ENCODE measurements around the gene SH2D3C.
"Not testable (repeated sequence)": the region's sequence is repeated elsewhere in the genome, so short reads cannot be mapped to it uniquely, and the experiment has no call there.

The SH2D3C gene

DNA sequence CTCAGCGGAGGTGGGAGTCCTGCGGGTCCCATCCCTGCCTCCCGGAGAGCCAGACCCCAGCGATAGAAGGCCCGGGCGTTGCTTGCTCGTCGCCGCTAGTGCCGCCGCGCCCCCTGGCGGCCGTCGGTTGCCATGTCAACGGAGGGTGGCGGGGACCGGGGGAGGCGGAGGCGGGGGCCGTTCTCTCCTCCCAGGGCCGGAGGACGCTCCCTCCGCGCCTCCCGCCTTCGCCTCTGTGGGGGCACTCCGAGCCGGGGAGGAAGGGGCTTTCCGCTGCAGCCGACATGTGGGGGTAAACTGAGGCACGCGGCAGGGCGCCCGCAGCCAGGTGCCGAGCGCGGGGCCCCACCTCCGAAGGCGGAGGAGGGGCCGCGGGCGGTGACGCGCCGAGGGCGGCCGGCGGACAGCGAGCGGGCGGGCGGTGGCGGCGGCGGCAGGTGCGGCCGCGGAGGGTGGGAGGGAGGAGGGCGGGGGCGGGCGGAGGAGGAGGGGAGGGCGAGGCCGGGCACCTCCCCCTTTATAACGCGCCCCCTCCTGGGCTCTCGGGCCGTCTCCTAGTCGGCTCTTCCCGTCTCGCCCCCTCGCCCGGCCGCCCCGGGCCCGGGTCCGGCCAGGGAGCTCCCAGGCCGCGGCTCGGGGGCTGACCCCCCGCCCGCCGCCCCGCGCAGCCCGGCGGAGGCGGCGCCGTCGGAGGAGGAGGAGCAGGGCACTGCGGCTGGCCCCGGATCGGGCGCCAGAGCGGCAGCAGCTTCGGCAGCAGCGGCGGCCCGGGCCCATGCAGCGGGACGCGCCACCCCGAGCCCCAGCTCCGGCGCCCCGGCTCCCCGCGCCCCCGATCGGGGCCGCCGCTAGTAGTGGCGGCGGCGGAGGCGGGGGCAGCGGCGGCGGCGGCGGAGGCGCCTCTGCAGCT lies 6.8 kb upstream of the SH2D3C start:
- DNase-seq, result peak; percentile 92

DNA sequence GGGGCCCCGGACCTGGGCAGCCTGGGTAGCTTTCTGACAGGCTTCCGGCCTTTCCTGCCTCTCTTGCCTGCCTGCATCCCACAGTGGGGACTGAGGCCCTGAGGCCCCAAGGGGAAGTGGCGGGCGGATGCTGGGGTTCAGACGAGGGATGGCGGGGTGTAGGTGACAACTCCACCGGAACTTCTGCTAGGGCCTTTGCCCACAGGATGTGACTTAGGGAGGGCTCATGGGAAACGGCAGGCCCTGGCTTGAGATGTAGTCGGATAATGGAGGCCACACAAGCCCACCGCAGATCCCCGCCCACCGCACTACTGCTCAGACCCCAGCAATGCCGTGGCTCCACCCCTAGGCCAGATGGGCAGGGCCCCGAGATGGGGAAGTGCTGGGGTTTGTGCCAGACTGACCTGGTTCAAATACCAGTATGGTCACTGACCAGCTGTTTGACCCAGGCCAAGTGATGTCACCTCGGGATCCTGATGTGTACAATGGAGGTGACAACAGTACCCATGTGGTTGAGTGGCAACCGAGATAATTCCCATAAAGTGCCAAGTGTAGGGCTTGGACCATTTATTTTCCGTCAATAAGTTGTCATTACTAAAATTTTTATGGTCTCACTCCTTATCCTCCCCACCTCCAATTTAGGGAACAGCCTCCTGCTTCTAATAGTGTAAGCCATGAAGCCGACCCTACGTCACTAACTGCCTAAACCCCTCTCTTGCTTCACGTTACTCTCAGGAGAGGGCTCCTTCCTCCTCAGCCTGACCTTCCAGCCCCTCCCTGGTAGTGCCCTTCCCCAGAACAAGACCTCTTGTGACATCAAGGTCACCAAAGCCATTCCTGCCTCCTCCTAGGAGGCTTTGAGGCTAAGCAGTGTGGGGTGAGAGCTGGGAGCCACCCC lies 4.9 kb upstream of the SH2D3C start:
- DNase-seq, result peak; percentile 93

DNA sequence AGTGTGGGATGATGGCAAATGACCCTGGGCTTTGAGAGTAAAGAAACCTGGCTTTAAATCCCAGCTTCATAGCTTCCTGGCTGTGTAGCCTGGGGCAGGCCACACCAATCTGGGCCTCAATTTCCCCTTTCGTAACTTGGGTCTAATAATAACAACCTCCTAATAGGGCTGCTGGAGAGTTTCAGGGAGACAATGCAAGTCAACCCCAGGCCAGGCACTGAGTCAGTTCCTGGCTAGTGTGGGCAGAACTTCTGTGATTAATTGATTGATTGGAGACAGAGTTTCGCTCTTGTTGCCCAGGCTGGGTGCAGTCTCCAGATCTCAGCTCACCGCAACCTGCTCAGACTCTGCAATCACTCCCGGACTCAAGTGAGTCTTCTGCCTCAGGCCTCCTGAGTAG lies 3.3 kb upstream of the SH2D3C start:
- no peak for DNase-seq

DNA sequence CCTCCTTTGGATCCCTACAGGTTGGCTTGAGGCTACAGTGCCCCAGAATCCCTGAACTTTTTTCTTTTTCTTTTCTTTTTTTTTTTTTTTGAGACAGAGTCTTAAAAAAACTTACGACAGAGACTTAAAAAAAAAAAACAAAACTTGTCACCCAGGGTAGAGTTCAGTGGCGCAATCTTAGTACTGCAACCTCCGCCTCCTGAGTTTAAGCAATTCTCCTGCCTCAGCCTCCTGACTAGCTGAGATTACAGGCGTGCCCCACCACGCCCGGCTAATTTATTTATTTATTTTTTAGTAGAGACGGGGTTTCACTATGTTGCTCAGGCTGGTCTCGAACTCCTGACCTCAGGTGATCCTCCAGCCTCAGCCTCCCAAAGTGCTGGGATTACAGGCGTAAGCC lies 2.4 kb upstream of the SH2D3C start:
- DNase-seq, result not testable (repeated sequence)

DNA sequence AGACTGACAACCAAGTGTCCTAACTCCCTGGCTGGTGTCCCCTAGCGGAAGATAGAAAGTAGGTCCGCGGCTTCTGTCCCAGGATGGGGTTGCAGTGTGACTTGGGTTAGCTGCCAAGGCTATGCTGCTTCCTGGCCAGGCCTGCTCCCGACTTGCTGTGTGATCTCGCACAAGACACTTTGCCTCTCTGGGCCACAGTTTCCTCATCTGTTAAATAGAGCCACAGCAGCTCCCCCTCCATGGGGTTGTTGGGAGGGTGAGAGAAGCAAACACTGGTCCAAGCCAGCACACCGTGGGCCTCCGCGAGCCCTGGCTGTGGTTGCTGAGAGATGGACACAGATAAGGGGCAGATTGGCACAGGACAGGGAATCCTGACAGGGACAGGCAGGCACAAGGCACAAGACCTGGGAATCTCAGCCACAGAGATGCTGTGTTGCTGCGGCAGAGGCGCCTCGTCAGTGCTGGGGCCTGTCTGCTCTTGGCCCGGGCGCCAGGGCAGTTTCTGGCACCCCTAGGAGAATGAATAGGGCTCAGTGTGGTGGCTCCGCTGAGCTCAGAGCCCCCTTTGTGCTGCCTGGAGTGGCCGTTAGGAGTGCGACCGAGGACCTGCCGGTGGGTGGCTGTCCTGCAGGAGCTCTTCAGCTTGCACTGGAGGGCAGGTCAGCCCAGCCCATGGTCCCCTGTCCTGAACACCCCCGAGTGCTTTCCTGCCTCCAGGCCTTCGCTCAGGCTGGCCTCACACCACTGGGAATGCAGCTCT lies 1.8 kb upstream of the SH2D3C start:
- no peak for DNase-seq

DNA sequence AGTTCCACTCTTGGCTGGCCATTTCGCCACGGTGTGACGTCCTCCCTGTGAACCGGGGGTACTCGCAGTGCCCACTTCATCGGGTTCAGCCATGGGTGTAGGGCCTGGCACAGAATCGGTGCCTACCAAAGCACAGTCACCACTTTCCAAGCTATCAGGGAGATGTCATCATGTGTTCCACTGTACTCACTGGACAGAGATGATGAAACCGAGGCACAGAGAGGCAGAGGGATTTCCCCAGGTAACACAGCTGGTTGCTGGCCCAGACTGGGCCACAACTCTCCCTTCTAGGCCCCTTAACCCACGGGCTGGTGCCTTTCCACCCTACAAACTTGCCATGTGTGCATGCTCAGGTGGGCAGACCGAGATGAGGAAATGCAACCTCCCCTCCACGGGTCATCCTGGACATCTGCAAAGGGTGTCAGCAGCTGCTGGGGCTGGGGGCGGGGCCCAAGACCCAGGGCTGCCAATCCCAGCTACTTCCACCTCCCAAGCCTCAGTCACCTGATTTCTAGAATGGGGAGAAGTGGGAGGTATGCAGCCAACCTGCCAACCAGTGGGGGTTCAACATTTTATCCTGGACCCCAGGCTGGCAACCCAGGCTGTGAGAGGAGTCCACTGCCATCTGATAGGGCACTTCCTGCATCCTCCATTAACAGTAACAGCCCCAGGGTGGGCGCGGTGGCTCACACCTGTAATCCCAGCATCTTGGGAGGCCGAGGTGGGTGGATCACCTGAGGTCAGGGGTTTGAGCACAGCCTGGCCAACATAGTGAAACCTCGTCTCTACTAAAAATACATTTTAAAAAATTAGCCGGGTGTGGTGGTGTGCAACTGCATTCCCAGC lies 893 bp upstream of the SH2D3C start:
- DNase-seq, result peak; percentile 86

DNA sequence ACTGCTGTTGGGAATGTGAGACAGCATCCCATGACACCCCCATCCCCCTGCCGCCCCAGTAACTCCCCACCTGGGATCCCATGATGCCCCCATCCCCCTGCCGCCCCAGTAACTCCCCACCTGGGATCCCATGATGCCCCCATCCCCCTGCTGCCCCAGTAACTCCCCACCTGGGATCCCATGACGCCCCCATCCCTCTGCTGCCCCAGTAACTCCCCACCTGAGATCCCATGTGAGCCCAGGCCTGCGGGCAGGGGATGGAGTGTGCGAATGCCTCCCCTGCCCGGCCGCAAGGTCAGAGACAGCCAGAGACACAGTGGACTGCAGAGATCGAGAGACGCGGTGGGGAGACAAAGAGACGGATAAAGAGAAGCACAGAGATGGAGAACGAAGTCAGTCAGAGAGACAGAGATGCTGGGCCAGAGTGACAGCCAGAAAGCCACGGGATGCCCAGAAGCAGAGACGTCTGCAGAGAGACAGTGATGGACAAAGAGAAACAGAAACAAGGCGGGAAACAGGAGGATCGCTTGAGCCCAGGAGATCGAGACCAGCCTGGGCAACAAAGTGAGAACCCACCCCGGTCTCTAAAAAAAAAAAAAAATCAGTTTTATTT lies 992 bp downstream of the SH2D3C start:
- DNase-seq, result peak; percentile 44

DNA sequence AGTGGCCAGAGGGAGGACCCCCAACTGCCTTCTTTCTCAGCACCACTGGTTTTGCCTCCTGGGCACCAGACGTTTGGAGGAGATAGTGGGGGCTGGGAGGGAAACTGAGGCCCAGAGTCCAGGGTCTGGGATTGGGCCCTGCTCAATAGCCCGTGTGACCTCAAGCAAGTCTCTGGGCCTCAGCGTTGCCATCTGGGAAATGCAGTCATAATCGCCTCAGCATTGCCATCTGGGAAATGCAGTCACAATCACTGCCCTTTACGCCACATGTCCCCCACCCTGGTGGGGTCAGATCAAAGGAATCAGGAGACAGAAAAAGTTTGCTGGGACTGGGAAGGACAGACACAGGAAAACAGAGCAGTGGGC lies 1.6 kb downstream of the SH2D3C start:
- peak; percentile 64 for DNase-seq

DNA sequence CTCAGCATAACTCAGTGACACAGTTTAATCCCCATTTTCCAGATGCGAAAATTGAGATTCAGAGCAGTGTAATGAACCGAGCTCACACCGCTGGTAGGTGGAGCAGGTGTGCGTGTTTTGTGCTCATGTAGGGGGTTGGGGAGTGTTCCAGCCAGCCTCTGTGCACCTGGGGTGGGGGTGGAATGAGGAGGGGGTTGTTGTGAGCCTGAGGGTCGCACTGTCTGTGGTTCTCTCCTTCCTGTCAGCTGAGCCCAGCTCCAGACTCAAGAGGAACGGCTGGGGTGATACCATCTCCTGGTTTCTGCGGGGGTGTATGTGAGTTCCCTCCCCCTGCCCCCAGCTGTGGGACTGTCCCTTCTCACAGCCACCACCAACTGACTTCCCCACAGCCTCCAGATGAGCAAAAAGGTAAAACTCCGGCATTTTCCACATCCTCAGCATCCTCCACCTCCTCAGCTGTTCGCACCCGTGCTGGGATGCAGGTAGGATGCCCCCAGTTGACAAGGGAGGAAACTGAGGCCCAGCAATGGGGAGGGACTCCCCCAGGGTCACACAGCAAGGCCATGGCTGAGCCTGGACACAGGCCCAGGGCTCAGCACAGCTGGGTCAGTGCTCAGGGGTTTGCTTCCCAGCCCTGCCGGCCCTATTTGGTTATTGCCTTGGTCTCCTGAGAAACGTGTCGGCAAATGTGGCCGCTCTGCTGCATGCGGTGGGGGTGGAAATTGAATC lies 2.1 kb downstream of the SH2D3C start:
- peak; percentile 90 for DNase-seq

DNA sequence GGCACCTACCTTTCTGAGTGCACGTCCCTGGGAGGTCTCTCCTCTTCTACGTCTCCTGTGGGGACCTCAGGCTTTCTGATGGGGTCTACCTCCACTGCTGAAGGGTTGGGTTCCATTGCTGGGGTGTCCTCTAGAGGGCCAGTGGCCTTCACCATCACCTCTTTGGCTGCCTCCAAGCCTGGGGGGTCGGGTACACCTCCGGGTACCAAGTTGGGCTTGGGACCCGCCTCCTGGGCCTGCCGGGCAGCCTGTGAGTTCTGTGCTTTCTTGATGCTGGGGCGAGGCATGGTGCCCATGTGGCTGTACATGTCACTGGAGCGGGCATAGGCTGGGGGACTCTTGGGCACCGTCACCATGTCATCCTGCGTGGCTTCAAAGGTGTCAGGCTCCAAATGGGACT lies 4.5 kb downstream of the SH2D3C start:
- DNase-seq, result no peak

DNA sequence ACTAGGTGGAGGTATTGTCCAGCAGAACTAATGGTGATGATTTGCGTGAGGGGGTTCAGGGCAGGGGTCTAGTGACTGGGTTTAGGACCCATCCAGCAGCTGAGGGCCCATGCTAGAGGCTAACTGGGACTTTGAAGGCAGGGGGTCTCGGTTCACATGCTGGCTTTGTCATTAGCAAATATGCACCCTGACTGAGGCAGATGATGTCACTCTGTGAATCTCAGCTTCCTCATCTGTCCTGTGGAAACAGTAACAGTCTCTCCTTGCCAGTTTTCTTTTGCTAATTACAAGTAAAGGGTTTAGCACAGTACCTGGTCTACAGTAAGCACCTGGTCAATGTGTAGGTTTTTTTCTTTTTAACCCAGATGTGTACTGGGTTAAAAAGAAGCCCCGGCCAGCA lies 5.2 kb downstream of the SH2D3C start:
- DNase-seq, result no peak

DNA sequence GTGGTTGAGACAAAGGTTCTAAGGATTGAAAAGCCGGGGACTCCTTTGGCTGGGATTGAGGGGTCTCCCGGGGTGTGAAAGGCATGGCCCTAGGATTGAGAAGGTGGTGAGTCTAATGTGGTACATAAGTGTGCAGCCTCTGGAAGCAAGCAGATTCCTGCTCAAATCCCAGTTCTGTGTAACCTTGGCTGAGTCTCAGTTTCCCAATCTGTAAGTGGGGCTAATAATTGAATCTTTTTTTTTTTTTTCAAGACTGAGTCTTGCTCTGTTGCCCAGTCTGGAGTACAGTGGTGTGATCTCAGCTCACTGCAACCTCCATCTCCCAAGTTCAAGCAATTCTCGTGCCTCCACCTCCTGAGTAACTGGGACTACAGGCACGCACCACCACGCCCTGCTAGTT lies 5.9 kb downstream of the SH2D3C start:
- no peak for DNase-seq

DNA sequence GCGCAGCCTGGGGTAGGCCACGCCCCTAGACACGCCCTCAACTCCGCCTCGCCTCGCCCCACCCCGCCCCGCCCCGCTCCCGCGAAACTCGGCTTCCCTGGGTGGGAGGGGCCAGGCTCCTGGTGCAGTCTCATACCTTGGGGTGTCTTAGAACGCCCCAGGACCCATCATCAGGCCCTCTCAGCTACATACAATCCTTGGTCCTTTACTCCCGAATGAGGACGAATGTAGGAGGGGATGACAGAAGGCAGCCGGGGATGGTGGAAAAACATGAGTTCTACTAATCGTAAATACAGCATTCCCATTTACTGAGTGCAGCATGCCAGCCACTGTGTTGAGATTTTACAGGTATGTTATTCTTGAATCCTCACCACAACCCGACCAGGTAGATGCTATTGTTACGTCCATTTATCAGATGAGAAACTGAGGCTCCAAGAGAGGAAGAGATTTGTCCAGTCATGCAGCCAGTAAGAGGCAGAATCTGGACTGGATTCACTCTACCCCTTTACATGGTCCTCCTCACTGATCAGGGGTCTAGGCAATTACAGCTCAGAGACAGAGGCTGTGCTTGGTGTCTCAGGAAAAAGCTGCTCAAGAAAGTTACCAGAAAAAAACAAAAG lies 6.8 kb downstream of the SH2D3C start:
- no peak for DNase-seq

DNA sequence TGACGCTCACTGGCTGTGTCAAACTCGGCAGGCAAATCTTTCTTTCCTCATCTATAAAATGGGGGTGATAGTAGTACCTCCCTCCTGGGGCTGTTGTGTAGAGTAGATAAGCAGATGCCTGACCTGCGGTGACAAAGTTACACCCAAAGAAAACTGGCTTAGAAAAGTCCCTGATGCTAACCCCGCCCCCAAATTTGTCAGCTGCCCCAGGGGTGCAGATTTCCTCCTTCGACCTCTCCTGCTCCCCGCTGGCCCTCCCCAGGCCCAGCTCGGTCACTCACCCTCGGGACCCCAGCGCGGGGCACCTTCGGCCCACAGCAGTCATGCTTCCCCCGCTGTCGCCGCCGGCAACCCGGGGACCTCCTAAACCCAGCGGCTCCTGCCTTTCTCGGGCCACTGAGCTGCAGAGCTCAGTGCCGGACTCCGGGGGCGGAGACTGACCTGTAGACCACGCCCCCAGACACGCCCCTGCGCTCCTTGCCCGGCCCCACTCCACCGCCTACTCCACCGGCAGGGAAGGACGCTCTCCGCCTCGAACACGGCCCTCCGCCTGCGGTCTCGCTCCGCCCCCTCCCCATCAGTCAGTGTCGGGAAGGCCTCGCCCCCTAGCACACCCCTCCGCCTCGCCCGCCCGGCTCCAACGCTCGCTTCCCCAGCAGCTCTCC lies 7.4 kb downstream of the SH2D3C start:
- peak; percentile 99 for DNase-seq

DNA sequence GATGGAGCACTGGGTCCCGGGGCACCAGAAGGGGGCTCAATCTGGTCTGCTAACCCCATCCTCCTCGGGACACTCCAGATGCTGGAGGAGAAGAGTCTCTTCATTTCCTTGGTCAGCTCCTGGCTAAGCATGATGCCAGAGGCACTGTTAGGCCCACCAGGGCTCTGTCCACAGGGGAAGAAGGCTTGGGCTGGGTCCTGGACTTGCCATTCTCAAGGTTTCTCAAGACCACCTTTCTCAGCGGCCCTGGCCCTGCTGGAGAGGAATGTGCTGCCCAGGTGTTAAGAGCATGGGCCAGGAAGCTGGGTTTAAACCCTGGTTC lies 7.9 kb downstream of the SH2D3C start:
- DNase-seq, result no peak

DNA sequence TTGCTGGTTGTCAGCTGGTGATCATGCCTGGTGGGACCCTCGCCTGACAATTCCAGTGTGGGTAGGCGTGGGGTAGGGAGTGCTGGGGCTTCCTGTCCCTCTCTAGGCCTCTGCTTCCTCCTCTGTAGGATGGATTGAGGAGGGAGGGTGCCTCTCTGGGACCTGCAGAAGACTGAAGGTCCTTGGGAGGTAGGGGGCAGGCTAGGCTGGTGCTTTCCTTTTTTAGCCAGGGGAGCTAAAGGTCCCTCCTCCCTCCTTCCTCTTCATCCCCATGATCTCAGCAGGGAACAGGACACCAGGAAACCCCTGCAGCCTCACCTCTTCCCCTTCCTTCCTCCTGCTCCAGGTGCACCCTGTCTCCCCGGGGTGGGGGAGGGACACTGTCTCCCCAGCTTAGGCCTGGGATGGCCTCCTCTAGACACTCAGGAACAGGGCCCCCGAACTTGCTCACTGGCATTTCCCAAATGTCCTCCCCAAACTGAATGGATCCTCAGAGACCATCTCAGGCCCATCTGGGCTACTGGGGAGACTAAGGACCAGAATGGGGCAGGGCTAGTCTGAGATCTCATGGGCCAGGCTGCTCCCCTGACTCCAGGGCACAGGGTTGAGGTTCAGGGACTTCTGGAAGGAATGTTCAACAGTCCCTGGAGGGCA lies 8.4 kb downstream of the SH2D3C start:
- no peak for DNase-seq

DNA sequence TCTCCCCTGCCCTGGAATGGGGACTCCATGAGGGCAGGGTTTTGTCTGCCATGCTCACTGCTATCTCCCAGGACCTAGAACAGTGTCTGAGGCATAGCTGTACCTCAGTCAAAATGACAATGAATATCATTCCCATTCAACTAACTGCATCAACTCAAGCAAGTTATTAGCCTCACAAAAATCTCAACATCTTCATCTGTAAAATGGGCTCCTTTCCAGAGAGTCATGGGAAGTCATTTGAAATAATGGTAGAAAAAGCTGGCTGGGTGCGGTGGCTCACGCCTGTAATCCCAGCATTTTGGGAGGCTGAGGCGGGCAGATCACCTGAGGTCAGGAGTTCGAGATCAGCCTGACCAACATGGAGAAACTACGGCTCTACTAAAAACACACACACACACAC lies 9.4 kb downstream of the SH2D3C start:
- DNase-seq, result no peak

DNA sequence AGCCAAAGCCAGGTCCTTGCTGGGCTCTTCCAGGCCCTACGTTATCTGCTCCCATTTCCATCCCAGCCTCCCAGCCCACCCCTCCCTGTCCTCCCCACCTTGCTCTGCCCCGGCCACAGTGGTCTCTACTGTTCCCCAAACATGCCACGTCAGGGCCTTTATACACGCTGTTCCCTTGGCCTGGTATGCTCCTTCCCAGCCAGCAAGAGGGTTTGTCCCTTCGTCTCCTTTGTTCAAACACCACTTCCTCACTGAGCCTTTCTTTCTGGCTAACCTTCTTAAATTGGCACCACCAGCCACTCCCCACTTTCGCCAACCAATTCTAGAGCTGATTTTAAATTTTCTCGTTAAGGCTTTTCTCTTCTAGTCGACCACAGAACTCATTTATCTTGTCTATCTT lies 9.8 kb downstream of the SH2D3C start:
- DNase-seq, result no peak

DNA sequence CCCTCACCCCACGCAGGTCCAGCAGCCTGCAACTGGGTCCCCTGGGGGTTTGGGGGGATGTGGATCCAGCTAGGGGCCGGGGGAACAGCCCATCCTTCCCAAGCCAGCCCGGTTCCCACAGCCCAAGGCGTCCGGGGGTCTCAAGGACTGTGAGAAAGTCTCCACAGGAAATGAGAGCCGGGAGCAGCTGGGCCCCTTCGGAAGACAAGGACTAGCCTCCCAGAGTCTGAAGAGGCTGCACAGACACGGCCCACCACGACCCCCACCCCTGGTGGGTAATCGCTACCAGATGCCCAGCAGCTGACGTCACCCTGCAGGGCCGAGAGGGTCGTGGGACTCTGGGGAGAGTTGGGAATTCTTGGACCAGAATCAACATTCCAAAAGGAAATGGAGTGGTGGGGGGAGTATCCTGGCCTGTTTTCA lies 10.5 kb downstream of the SH2D3C start:
- no peak for DNase-seq

DNA sequence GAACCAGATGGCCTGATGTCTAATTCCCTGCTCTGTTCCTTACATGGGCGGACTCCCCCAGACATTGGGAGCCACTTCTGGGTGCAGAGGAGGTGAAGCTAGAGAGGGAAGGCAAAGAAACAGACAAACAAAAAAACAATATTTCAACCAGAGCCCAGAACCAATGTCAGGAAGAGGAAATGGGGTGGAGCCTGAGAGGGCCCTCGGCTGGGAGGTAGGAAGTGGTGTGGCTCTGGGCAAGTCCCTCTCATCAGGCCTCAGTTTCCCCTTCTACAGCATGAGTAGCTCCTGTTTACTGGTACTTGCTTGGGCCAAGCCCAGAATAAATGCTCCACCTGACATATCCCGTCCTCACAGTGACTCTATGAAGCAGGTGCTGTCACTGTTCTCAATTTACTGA lies 11.1 kb downstream of the SH2D3C start:
- peak; percentile 31 for DNase-seq
